22Rv1 (cell line): ENCODE results near the gene PNPLA7.

Experiments
- H3K27ac ChIP-seq: fragments of 450-650 bp; 2 replicates; pipeline ENCODE4 v1.5.1; 2017
- ZFX ChIP-seq: fragments of 450-650 bp; IDR thresholded peaks from 2 replicates; pipeline ENCODE4 v1.6.1; 2017; ENCODE audit warnings: antibody characterized with exemption, borderline replicate concordance
- TF ChIP-seq, protein P1 (sequence below): fragments of 450-650 bp; IDR thresholded peaks from 2 replicates; pipeline ENCODE4 v1.5.1; 2017; ENCODE audit warnings: mild to moderate bottlenecking

The PNPLA7 gene

DNA sequence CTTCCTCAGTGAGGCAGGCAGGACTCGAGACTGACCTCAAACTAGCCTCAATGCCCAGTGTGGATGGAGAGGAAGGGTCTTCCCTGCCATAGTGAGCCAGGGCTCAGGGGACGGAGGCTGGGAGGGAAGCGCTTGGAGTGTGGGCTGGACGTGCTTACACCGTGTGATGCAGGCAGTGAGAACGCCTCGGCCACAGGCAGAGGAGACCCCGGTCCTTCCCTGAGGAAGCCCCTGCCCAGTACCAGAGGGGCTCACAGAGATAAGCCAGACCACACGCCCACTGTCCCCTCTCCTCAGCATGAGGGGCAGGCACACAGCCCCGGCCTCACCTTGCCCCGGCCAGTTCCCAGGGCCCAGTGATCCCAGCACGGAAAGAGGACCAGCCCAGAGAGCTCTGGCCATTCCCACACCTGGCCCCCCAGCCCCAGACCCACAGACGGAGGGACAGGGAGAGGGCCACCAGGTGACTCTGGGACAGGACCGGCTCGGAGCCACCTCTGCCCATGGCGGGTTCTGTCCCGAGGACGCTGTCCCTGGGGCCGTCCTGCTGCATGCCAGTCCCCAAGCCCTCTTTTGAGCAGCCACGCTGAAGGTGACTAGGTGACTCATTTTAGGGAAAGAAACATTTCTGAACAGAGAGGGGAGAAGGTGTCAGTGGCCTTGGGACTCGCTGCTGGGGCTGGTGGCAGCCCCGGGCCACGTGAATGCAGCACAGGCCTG is 85.0 kb downstream of the PNPLA7 start:
- no peak overlapping the region for H3K27ac ChIP-seq
- TF ChIP-seq, protein P1, sequence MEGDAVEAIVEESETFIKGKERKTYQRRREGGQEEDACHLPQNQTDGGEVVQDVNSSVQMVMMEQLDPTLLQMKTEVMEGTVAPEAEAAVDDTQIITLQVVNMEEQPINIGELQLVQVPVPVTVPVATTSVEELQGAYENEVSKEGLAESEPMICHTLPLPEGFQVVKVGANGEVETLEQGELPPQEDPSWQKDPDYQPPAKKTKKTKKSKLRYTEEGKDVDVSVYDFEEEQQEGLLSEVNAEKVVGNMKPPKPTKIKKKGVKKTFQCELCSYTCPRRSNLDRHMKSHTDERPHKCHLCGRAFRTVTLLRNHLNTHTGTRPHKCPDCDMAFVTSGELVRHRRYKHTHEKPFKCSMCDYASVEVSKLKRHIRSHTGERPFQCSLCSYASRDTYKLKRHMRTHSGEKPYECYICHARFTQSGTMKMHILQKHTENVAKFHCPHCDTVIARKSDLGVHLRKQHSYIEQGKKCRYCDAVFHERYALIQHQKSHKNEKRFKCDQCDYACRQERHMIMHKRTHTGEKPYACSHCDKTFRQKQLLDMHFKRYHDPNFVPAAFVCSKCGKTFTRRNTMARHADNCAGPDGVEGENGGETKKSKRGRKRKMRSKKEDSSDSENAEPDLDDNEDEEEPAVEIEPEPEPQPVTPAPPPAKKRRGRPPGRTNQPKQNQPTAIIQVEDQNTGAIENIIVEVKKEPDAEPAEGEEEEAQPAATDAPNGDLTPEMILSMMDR, result no peak
- TF ChIP-seq ZFX, result no peak

DNA sequence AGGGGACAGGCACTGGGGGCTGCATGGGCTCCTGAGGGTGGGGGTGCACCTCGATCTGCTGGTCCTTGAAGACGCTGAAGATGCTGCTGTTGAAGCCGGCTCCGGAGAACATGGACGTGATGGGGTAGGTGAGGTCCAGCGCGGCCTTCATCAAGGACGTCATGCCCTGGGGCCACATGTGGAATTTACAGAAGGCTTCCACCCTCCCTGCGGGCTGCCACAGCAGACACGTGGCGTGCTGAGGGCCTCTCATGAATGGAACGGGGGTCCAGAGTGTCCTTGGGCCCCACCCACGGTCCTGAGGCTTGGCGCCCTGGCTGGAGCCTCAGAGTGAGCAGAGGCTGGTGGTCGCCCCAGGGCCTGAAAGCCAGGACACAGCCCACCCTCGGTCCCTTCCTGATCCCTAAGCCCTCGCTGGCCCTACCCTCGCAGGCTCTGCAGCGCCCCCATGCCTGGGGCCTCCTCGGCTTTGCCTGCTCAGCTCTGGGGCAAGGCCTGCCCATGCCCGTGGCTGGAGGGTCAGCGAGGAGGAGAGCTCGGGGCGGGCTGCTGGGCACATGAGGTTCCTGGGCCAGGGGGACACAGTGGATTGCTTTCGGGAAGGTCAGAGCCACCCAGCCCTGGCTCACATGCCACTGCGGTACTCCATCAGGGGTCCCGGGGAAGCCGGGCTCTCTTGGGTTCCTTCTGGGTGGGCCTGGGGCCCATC is 85.8 kb downstream of the PNPLA7 start:
- TF ChIP-seq ZFX, result no peak
- TF ChIP-seq, protein P1, result no peak
- no peak overlapping the region for H3K27ac ChIP-seq

DNA sequence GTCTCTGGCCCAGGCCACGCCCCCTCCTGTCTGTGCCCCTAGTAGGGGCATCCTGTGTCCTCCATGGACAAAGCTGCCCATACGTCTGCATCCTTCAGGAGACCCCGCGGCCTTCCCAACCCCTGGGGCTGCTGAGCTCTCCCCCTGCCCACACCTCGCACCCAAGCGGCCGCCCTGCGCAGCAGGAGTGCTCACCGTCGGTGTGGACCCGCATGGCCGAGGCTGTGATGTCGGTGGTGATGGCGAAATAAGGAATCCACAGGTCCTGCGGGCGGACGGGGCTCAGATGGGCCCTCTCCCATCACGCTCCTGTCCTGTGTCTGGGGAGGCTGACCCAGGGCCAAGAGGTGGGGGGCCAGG is 86.3 kb downstream of the PNPLA7 start:
- no peak for TF ChIP-seq ZFX
- TF ChIP-seq, protein P1, result no peak
- H3K27ac ChIP-seq, result no peak overlapping the region

DNA sequence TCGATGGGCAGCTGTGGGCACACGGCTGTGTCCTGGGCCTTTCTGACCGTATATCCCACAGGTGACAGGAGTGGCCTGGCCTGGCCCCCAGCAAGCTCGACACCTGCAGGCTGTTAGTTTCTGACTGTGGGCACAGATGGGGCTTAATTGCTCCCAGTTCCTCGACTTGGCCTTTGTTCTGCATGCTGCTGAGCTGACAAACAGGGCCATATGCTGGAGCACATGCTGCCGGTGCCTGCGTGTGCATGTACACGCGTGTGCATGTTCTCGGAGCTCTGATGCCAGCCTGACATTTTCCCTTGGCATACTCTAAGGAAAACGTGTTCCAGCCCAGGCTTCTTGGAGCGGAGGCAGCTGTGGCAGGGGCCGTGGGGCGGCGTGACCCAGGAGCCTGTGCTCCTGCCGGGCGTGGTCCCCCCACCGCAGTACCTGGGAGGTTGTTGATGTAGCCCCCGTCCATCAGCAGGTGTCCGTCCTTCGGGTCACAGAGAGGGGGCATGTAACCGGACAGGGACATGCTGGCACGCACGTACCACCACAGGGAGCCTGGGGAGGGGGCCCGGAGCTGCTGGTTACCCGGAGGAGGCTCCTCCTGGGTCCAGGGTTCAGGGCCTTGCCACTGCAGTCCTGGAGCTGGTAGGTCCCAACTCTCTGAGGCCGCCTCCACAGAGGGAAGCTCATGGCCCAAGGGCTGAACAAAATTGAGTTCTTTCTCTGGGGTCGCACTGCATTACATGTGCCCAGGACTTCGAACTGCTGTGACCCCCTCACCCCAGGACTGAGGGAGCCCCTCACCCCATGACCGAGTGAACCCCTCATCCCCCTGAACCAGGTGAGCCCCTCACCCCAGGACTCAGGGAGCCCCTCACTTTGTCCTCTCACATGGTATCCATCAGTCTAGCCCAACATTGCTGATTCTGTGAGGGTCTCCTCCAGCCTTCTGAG is 86.9 kb downstream of the PNPLA7 start:
- no peak overlapping the region for H3K27ac ChIP-seq

DNA sequence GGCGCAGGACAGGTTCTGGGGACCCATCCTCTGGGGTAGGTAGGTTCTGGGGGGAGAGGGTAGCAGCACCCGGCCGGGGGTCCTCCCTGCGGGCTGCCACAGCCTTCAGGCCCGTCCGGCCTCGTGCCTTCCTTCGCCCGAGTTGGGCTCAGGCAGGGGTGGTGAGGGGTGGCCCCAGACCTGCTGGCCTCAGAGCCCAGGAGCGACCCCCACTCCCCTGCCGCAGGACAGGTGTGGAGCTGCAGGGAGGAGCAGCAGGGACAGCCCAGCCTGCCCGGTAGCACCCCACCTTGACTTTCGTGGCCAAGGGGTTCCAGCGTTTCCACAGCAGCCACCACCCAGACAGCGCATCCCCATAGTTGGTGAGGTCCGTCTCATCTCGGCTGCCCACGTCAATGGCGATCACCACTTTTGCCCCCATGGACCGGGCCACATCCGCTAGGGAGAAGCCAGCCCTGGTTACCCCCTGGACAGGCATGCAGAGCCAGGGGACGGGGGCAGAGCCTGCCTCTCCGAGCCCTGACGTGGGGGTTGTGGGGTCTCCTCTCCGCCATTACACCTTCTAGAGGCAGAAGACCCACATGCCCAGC is 87.7 kb downstream of the PNPLA7 start:
- no peak for TF ChIP-seq ZFX
- TF ChIP-seq, protein P1, result no peak
- no peak overlapping the region for H3K27ac ChIP-seq

More for the DNA sequence above, 86.9 kb downstream of the PNPLA7 start:
- TF ChIP-seq, protein P1, result no peak
- TF ChIP-seq ZFX, result no peak

DNA sequence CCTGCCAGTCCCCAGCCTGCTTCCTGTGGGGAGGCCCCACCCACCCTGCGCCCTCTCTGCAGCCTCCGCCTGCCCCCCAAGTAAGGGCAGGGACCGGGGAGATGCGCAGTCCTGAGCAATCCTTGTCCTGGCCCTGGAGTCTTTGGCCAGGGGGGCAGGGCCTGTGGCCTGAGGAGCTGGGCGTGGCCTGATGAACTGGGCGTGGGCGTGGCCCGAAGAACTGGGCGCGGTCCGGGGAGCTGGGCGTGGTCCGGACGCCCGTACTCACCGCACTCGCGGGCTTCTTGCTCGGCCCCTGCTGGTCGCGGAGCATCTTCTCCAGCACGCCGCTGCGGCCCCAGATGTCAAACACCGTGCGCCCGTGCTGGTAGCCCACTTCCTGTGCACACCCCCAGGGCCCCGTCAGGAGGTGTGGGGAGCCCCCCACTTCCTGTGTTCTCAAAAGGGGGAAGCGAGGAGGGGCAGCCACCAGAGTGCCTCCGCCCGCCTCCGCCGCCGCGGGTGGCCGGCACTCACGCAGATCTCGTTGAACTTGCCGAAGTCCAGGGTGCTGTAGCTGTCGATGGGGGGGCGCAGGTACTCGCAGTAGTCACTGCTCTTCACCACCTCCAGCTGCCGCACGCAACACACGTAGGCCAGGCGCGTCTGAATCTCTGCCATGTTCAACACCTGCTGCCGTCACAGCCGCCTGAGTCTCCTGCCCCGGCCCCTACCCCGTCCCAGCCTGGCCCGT is 88.4 kb downstream of the PNPLA7 start:
- TF ChIP-seq ZFX, result no peak
- TF ChIP-seq, protein P1, result peak; percentile 33
- no peak overlapping the region for H3K27ac ChIP-seq
